ENCODE data around the gene MLKL.
A peak's percentile ranks its signal among the peaks of the same experiment; 100 is the strongest.
"Not testable (repeated sequence)": the region's sequence is repeated elsewhere in the genome, so short reads cannot be mapped to it uniquely, and the experiment has no call there.

MLKL gene

DNA sequence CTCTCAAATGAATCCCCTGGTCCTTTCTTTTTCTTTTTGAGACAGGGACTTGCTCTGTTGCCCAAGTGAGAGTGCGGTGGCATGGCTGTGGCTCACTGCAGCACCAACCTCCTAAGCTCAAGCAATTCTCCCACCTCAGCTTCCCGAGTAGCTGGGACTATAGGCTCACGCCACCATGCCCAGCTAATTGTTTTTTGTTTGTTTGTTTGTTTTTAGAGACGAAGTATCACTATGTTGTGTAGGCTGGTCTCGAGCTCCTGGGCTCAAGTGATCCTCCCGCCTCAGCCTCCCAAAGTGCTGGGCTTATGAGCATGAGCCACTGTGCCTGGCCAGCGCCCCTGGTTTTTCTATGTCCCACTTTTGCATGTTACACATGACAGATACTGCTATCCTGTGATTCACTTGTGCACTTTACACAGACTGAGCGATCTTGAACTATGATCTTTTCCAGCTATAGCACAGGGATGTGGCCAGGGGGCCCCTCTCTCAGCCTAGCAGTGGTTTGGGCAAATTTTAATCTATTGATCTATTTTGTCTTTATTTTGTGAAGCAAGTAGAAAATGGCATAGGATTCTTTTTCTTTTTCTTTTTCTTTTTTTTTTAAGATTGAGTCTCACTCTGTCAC, 31.3 kb upstream of the MLKL start:
- no peak for DNase-seq

DNA sequence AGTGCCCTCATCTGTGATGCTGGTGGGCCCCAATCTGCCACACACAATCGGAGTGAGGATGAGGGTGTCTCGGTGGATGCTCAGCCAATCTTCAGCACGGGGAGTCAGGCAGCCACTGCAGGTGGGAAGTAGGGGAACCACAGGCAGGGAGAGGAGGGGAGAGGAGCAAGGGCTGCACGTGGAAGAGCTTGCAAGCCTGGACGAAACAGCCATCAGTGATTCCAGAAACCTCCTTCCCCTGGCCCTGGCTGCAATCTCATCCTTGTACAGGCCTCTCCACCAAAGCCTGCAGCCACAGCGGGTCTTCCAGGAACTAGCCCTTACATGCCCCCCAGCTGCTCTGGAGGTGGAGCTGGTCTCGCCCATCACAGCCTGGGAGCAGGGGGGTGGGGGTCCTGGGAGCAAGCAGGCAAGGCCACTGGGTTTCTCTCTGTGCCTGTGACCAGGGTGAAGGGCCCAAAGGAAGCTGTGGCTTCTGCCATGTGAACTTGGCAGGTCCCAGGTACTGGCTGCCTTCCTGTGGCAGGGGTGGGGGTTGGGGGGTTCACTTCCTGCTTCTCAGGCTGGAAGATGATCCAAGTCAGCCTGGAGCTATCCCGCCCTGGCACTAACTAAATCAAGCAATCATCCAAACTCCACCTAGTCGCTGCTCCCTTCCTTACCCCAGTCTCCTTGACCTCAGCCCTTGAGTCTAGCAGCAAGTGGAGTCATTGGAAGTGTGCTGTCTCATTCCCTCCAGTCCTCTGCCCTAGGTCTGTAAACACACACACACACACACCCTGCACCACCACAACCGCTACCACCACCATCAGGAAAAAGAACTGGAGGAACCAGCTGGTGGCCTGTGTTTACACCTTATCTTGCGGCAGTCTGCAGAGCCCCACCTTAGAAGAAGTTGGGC, 29.4 kb upstream of the MLKL start:
- no peak for DNase-seq

DNA sequence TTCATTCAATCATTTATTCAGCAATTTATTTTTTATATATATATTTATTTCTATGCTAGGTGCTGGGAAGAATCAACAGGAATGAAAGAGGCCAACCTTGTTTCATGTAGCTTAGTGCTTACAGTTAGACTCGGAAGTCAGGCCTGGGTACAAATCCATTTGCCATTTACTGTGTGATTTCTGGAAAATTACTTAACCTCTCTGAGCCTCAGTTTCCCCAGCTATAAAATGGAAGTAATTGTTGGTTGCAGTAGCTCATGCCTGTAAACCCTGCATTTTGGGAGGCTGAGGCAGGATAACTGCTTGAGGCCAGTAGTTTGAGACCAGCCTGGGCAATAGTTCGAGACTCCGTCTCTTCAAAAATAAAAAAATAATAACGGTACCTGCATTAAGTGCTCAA, 27.2 kb upstream of the MLKL start:
- no peak for DNase-seq

DNA sequence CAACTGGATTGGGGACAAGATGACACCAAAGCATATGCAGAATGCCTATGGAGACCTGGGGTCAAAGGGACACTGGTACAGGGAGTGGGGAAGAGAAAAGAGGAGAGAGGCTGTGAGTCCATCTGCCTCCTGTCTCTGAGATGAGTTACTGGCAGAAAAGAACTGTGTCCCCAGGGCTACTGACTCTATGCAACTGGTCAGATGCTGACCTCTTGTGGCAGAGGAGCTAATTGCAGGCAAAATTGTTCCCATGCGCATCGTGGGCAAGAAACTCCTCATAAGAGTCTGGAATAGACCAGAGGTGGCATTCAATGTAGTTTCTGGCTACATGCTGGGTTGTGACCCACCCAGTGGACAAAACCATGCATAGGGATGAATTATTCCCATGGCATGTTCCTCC, 26.1 kb upstream of the MLKL start:
- no peak for DNase-seq

DNA sequence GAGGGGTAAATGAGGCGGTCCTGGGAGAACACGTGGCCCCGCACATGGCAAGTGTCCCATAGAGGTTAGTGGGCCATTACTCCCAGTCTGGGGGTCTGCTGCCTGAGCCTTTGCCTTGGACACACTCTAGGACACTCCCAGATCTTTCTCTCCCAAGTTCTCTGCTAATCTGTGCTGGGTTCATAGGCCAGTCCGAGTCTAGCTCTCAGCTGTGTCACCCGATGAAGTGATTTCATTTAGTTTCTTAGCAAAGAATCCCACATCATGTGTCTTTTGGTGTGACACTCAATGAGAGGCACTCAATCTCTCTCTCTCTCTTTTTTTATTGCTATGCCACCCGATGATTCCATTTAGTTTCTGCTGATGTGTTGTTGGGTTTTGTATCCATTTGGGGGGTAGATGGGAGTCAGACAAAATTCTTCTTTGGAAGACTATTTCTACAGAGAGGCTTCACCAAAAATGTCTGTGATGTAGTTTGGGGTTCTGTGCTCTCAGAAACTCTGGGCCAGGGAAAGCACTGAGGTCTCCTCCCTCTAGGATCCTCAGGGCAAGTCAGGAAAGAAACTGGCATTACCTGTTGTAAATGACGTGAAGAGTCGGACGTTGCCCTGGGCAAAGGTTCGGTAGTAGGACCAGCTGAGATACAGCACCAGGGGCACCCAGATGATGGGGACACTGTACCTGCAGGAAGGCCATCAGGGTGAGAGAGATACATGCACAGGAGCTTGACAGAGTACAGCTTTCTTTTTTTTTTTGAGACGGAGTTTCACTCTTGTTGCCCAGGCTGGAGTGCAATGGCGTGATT, 25.2 kb upstream of the MLKL start:
- no peak for DNase-seq

DNA sequence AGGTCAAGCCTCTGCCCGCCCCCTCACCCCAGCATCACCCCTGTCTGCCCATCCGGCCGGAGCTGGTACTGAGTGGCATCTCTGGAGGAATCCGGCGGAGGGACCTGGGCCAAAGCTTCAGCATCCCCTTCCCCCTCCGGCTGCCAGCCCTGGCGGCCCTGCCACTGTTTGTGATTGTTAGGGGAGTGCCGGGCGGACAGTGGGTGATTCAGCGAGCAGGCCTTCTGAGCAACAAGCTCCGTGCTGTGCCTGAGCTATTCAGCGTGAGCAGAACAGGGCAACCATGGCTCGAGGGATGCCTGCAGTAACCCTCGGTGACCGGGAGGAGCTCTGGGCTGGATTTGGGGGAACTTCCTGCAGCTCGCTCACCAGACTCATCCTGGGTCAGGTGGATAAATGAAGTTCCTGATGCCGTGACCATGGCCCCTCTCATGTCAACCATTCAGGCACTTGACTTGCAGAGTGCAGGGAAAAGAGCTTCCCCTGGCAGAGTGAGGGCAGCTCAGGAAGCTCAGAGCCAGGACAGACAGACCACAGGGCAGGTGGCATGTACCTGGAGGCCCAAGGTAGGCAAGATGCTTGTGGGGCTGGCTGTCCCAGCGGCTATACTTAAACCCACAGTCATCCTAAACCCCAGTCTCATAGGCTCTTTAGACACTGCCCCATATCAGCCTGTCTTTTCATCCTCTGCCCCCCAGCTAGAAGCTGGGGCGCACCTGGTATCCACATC, 24.3 kb upstream of the MLKL start:
- peak; percentile 94 for DNase-seq

DNA sequence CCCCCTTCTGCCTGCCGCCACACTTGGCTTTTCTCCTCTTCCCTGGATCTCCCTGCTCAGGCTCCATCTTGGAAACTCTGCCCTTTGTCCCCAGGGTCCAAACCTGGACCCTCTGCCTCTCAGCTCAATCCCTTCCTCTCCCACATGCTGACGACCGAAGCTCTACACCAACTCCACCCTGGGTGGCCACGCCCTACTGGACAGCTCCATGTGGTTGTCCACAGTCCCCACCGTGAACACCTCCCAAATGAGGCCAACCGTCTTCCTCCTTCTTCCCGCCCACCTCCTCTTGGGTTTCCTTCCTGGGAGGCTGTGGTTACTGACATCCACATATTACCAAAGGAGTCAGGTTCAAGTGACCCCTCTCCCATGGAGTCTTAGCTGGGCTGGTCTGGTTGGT, 22.6 kb upstream of the MLKL start:
- no peak for DNase-seq

DNA sequence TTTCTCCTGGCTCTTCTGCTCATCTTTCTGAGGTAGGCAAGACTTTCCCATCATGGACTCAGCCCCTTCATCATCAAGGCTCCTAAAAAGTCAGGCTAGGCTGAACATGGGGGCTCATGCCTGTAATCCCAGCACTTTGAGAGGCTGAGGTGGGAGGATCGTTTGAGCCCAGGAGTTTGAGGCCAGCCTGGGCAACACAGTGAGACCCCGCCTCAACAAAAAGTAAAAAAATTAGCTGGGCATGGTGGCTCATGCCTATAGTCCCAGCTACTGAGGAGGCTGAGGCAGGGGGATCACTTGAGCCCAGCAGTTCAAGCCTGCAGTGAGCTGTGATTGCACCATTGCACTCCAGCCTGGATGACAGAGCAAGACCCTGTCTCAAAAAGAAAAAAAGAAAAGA, 21.5 kb upstream of the MLKL start:
- not testable (repeated sequence) for DNase-seq

DNA sequence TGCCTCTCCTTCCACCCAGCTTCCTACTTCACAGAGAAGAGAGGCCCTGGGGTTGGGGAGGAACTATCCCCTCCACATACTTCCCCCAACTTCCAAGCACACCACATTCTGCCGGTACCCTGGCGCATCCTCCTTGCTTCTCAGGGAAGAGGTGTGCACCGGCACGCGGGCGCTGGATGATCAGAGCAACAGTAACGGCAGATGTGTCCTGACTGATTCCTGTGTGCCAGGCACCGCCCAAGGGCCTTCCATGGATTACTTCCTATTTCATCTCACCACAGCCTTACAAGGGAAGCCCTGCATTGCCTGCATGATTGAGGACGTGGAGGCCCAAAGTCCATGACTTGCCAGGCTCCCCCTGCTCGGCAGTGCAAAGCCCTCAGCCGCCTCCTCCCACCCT, 21.1 kb upstream of the MLKL start:
- no peak for DNase-seq

DNA sequence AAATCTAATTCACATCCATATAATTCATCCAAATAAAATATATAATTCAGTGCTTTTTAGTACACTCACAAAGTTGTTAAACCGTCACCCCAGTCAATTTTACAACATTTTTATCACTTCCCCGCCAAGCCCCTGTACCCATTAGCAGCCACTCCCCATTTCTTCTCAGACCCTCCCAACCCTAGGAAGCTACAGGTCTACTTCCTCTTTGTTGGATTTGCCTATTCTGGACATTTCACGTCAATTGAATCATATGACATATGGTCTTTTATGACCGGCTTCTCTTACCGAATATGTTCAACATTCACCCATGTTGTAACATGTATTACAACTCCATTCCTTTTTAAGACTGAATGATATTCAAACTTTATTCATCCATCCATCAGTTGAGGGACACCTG, 19.9 kb upstream of the MLKL start:
- DNase-seq: no peak

DNA sequence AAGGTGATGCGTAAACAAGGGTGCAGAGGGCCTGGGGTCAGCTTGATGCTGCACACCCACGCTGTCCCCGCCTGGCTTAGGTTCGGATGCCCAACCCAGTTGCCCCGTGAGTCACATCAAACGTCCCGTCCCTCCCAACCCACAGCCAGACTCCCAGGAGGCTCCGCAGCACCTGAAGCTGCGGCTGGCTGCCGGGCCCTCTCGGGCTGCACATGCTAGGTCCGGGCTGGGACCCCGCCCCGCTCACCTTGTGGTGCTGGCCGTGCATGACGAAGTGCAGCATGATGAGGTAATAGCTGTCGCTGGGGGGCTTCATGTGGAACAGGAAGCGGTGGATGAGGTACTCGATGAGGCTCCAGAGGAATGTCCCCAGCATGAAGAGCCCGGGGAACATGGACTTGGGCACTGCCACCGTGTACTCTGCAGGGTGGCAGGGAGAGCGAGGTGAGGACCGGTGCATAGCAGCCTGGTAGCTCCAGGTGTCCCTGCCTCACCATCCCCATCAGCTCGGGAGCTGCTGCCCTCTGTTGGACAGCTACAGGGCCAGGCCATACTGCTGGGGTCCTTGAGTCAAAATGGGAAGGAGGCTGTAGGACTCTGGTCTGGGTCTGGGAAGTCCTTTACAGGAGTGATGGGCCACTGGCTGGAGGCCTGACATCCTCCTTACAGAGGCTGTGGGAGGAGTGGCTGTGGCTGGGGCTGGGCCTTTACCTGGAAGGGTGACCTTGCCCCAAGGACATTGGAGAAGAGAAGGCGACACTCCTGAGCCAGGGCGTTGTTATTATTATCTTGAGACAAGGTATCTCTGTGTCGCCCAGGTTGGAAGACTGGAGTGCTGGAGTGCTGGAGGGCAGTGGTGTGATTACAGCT, 18.3 kb upstream of the MLKL start:
- DNase-seq: no peak

DNA sequence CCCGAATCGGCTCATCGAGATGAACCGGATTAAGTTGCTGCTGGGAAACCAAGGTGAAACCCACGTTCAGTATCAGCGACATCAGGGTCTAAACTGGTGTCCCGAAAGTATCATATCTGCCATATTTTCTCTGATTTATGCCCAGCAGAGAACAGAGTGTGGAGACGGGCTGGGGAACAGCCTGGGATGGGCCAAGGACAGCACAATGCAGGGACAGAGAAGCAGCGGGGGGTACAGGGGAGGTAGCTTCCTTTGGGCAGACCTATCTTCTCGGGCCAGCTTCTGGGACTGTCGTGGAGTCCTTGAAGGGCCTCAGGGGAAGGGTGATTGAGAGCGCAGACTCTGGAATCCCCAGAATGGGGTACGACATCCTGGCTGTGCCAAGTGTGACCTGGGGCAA, 17.5 kb upstream of the MLKL start:
- DNase-seq: no peak

DNA sequence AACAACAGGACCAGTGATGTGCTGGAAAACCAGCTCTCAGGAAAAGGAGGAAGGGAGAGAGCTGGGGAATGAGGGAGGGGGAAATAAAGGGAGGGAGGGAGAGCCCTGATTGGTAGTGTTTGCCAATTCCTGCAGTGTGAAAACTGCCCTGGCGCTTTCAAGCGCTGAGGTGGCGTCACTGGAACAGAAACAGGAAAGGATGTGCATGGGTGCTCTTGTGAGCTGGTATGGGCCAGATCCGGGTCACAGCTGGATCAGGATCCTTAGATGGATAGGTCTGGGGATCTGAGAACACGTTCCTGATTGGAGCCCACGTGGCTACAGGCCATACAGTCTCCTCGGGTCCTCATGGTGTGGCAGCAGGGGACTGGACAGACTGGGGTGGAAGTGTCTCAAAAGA, 16.7 kb upstream of the MLKL start:
- DNase-seq: no peak

DNA sequence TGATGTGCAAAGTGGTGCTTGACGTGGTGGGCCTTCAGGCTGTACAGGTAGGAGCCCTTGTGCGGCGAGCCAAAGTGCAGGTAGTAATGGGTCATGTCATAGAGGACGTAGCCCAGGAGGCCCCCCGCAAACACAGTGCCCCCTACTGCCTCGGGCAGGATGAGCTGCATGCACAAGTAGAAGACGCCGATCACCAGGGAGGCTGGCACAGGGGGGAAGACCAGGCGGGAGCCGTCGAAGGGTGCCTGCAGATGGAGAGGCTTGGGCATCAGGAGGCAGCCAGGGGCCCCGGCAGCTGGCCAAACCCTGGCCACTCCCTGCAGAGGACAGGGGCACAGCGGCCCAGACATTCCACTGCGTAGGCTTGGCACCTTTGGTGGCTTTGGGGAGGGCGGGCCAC, 15.7 kb upstream of the MLKL start:
- no peak for DNase-seq

DNA sequence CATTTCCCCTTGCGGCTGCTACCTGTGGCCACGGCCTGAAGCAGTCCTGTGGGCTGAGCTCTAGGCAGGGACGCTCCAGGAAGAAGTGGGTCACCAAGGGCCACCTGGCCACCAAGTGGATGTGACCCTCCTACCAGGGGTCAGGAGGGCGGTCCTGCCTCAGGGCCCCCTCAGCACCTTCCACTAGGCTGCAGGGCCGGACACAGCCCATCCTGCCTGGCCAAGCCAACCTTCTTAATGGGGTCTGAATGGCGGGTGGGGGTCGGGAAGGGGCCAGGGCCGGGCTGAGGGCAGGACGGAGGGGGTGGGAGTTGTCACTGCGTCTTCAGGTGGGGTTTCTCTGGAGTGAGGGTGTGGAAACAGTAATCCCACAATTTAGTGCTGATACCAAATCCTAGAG, 13.2 kb upstream of the MLKL start:
- DNase-seq: no peak

DNA sequence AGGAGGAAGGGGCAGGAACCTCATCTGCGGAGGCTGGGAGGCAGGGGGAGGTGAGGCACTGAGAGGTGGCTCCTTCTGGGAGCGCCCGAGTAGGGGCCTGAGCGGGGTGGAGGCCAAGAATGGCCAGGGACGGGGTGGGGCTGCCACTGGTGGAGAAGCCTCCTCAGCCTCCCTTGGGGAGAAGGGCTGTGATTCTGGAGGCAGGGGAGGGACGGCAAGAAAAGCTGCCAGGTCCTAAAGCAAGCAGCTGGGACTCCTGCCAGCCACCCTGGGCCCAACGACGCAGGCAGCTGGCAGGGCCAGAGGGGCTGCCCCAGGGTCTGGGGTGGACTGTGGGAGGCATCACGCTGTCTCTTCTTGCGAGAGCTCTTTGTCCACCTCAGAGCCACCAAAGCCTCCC, 12.7 kb upstream of the MLKL start:
- DNase-seq: no peak

DNA sequence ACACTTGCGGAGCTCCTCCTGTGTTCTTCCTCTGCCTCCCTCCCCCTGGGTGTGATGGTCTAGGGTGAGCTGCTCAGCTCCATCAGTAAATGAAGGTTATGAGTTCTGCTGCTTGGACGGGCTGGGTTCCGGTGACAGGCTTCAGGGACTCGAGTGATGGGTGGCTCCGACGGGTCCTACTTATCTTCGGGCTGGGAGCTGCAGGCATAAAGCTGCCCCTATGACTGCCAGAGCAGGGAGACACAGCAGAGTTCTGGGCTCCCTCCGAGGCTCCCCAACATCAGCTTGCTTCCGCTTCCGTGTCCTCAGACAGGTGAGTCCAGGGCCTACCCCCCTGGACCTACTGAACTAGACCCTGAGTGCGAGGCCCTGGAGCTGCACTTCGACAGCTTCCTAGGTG, 11.3 kb upstream of the MLKL start:
- no peak for DNase-seq

DNA sequence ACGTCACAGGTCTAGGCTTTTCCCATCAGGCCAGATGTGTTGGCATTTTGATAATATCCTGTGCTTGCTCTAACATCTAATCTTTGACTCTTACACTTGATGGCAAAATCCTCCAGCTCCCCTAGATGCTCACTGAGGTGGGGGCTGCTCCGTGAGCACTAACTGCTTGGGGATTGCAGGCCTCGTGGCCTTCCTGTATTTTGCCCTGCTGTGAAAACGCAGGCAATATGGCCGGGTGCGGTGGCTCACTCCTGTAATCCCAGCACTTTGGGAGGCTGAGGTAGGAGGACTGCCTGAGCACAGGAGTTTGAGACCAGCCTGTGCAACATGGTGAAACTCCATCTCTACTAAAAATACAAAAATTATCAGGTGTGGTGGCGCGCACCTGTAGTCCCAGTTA, 9.7 kb upstream of the MLKL start:
- no peak for DNase-seq

DNA sequence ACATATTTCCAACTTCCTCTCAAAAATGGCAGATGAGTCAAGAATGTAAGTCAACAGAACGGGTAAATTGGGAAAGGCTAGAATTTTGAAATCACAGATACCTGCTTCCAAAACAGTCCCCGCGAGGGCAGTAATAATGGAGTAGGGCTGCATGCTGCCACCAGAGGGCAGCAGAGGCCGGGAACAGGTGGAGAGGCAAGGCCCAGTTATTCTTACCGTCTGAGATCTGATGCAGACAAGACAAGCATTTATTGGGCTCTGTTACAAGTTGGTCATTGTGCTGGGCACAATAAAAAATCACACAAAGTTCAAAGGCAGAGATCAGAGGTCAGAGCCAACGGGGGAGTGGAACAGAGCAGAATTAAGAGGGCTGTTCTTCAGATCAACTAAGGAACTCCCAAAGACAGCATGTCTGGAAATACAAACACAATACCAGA, 8.8 kb upstream of the MLKL start:
- DNase-seq: peak; percentile 94

DNA sequence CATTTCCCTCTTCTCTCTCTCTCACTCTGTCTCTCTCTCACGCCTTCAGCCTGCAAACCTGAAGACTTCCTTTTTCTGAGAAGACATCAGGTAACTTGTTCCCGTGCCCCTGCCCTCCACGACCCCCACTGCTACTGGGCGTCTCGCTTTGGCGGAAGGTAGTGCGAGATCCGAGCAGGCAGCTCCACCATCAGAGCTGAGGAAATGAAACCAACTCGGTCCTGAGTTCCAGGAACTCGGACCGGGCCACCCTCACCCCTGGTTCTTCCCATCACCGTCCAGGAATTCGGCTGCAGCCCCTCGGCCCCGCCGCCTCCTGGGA, 585 bp downstream of the MLKL start:
- no peak for DNase-seq

DNA sequence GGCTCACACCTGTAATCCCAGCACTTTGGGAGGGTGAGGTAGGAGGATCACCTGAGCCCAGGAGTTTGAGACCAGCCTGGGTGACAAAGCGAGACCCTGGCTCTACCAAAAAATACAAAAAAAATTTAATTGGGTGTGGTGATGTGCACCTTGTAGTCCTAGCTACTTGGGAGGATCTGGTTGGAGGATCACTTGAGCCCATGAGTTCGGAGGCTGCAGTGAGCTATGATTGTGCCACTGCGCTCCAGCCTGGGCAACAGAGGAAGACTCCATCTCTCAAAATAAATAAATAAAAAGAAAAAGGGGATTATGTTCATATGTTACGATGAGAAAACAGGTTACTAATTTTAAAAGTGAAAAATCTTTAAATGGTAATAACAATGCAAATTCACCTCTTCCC, 996 bp downstream of the MLKL start:
- DNase-seq: no peak

DNA sequence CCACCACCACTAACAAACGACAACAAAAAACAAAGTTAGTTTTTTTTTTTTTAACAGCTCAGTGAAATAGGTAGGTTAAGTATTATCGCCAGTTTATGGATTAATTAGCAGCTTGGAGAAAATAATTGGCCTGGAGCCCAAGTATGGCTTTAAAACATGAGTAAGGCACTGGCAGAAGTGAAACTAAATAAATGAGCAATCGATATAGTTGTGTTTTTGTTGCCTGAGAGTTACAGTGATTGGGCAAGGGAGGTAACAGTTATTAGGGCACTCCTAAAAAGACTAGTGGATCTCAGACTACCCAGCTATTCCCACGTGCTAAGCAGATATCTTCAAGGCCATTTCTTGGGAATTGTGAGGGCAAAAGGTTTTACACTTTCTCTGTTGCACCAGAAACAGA, 2.4 kb downstream of the MLKL start:
- no peak for DNase-seq

All from midbrain (tissue), 1 donor.